Stimulated activated CD4-positive, alpha-beta T cell treated with anti-CD3 and anti-CD28 coated beads, Interleukin-15, amount 100 ng/mL, for 1 hour (primary cell): ENCODE results near the gene SEMG1.
A peak's percentile ranks its signal among the peaks of the same experiment; 100 is the strongest.

Experiments
- DNase-seq, 2 donors: peaks; one replicate each; pipeline ENCODE4 v3.0.0-alpha.2; 2020; ENCODE audit warnings: low read depth in 1 of 2, low spot score in 1 of 2

Gene SEMG1

DNA sequence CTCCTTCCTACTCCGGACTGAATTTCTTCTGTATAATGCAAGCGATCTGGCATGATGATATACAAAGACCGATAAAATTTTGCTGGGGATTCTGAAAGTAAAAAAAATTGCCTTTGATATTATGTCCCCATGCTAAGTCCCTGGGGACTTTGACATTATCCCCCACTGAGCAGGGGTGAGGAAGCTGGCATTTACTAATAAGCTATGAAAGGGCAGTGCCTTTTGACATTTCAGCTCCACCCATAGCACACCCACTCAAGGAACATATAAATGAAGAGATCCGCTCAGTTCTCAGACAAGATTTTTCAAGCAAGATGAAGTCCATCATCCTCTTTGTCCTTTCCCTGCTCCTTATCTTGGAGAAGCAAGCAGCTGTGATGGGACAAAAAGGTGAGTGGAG, 14.2 kb downstream of the SEMG1 start, which contains the start of gene SEMG2:
SEMG2 (plus strand) TSS at position 298 of the 400 bp plus-strand sequence; CDS start at position 315, 17 bp downstream.
- no peak for DNase-seq

DNA sequence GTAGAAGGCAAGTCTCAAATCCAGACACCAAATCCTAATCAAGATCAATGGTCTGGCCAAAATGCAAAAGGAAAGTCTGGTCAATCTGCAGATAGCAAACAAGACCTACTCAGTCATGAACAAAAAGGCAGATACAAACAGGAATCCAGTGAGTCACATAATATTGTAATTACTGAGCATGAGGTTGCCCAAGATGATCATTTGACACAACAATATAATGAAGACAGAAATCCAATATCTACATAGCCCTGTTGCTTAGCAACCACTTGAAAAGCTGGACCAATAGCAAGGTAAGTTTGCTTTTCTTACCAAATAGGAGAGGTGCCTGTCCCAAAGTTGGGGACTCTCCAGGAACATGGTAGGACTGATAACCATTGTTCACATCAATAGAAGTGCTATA, 16.3 kb downstream of the SEMG1 start:
- DNase-seq = no peak

DNA sequence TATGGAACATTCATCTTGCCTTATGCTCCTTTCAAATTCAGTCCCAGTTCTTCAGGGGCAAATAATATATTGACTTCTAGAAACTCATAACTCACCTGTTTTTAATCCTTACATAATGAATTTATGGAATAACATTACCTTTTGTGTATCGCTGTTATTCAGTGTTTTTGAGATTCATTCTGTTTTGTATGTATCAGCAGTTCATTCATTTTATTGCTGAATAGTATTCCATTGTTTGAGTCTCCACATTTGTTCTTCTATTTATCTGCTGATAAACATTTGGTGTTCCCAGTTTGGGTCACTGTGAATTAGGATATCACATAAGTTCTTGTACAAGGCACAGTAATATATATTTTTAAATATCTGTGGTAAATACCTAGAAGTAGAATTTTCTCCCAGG, 19.5 kb downstream of the SEMG1 start:
- no peak for DNase-seq

DNA sequence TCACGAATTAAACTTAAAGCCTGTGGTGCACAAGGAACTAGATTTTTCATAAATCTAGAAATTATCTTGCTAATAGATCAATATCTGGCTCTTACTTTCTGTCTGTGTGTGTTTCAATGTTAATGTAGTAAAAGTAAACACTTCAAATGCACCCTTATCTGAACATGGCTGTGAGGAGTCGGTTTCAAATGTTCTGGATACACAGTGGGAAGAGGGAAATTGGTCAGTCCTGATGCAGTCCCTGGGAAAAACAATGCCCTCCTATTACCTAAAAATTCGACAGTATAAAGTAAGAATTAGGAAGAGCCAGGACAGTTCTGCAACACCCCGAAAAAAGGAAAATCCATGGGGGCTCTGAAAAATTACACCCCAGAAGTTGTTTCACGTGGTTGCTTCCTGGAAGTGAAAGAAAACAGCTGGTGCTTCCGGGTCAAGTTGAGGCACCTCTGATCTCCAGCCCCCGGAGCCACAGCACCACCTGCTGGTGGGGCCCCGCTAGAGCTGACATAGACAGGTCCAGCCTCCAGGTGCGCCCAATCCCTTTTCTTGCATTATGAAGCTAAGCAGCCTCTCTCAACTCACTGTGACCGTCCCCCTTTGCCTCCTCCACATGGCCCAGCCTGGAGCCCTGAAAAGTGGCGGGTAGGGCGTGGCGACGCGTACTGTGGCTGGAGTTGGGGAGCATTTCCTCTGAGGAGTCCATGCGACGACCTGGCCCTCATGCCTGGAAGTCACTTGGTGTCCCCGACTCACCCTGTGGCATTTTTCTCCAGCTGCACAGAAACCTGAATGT, 22.6 kb downstream of the SEMG1 start:
- peak in 1 of 2 donors; percentile 34 for DNase-seq

DNA sequence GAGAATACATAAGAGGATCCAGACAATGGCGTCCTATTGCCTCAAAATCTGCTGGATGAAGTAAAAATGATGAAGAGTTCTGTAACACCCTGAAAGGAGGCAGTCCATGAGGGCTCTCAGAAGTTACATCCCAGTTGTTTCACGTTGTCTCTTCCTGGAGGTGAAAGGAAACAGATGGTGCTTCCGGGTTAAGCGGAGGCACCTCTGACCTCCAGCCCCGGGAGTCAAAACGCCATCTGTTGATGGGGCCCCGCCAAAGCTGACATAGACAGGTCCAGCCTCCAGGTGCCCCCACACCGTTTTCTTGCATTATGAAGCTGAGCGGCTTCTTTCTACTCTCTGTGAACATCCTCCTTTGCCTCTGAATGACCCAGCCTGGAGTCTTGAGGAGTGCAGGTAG, 23.8 kb downstream of the SEMG1 start:
- no peak for DNase-seq

DNA sequence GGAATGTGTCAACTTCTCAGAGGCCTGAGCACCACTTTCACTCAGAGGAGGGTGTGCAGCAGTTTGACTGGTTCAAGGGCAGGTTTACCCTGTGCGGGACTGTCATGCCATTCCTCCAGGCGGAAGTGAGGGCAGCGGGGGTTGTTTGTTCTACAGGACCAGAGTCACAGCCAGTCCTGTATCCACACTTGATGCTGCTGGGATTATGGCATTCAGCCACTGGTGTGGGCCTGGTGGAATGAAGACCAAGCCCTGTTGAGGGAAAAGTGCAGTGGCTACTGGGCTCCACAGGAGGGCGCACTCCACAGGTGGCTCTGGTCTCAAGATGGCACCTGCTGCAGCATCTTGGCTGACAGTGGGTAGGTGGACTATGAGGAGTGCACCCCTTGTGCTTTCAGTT, 29.2 kb downstream of the SEMG1 start:
- DNase-seq = no peak

DNA sequence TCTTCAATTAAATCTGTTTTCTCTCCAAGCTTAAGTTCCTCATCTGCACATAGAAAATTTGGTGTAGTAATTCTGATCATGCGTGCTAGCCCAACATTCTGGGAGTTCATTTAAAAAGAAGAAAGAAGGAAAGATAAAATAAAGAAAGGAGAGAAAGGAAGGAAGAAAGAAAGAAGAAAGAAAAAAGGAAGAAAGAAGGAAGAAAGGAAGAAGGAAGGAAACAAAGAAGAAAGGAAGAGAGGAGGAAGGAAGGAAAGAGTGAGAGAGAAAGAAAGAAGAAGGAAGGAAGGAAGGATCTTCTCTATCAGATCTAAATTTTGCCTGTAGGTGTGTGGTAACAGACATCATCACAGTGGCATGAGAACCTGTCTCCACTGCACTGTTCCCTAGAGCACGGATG, 31.3 kb downstream of the SEMG1 start:
- no peak for DNase-seq

DNA sequence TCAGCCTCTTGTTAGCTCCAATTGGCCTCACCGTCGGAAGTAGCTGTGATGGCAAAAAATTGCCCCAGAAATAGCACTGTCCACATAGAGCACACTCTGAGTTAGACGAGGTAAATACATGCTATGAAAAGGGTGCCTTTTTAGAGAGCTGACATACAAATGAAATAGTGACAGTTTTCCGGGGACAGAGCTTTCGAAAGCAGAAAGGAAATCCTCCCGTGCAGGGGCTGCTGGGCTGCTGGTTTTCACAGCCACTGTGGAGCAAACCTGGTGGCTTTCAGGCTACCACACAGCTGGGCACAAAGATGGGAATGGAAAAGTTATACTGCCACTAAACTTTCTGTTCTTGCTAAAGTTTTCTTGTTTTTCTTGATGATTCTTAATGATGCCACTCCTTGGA, 39.3 kb downstream of the SEMG1 start:
- no peak for DNase-seq

DNA sequence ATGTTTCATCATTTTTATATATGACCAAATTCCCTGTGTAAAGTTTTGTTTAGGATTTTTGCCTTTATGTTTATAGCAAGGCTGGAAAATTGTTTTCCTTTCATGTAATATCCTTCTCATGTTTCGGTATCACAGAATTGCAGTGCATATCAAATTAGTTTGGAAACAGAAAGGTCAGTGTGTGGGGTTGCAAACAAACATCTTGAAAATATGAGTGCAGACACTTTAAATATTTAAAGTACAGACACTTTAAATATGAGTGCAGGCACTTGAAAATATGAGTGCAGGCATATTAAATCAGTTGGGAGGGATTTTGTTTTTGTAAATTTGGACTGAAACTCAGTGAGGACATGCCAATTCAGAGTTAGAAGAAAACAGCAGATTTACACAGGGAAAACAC, 41.0 kb downstream of the SEMG1 start:
- DNase-seq = no peak

DNA sequence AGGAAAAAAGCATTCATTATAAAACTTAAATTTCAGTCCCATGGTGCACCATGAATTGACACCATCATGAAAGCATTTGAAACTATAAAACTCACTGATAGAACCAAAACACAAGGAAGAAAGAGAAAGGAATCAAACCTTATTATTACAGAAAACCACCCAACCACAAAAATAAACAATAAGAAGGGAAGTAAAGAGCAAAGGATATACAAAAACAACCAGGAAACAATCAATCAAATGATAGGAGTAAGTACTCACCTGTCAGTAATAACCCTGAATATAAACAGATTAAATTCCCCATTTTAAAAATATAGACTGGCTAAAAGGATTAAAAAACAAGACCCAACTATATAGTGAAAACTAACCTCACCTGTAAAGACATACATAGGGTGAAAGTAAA, 41.8 kb downstream of the SEMG1 start:
- no peak for DNase-seq

DNA sequence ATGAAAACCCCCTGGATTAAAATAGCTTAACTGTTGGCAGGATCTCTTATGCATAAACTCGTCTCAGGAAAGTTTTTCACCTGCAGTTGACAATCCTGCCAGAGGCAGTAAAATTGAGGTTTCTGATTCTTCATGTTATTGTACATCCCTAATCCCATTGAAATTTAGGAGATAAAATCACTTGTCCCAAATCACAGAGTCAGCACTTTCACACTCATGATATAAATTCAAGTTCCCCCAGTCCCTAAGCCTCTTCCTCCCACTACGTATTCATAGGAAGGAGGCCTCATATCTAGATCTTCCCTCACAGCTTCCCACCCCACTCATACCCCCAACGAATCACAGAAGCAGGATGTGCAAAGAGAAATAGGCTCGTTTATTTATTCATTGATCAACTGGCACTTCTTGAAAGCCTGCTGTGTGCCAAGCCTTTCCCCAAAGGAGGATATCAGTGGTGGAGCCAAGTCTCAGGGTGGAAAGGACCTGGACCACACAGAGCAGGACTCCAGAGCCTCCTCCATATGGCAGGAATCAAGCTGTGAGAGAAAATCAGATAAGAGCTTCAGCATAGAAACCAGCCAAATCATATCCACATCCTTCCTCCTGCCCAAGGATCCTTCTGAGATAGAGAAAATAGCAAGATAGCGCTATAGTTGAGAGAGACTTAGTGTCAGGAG, 45.2 kb downstream of the SEMG1 start:
- no peak for DNase-seq

DNA sequence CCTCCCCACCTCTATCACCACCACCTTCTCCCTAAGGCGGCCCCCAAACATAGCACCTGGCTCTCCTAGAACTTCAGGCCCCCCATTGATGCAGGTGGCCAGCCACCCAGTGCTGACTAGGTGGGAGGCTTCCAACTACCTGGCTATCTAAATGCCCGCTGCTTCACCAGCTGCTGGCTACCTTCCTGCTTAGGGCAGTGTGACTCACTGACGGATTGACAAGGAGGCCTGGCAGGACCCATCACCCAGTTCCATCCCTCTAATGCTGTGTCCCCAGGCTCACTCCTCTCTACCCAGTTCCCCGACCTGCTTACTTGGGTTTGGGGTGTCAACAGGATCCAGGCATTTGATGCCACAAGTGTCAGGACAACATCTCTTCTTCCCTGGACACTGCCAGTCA, 46.4 kb downstream of the SEMG1 start:
- DNase-seq = no peak

DNA sequence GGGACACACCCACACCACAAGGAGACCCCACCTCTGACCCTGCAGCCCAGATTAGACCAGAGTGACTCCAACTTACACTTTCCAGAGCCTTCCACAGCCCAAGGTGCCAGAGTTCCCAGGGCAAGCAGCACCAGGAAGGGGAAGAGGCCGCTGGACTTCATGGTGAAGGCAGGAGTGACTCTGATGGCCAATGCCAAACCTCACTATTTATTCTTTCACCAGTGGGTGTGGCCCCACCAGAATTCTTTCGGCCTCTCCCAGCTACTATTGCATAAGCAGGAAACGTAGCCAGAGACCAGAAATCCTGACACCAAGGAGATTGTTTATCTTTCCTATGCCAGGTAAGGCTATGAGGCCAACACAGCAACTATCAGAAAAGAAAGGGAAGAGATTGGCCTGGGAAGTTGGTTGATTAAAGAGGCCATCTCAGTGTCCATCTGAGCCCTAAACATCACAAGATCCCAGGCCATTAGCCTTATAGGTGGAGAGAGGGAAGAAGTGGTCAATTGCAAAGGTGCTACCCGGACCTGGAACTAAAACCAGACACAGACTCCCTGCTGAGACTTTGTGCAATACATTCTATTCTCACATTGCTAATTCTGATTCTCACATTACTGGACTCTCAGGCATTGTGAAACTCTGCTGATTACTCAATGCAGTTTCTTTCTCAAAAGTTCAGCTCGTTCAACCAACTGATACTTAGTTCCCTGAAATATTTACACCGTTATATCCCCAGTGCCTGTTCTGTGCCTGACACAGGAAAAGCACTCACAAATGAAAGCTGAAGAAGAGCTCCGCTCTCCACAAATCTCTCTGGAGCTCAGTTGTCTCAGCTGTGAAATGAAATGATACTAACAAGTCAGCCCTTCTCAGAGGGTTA, 47.8 kb downstream of the SEMG1 start, which contains the start of gene SLPI:
SLPI (minus strand) TSS at position 182 of the 880 bp plus-strand sequence; CDS start at position 161, 21 bp downstream.
- DNase-seq = no peak

DNA sequence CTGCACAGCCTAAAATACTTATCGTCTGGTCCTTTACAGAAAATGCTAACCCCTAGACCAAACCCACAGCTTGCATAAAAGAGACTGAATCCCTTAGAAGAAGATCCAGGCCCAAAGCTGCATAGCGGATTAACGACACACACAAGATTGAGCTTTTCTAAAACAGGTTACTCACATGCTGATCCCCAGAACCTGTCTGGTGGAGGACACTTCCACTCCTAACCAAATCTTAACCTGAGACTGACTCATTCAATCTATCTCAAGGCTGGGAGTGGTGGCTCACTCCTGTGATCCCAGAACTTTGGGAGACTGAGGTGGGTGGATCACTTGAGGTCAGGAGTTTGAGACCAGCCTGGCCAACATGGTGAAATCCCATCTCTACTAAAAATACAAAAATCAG, 50.3 kb downstream of the SEMG1 start:
- no peak for DNase-seq

DNA sequence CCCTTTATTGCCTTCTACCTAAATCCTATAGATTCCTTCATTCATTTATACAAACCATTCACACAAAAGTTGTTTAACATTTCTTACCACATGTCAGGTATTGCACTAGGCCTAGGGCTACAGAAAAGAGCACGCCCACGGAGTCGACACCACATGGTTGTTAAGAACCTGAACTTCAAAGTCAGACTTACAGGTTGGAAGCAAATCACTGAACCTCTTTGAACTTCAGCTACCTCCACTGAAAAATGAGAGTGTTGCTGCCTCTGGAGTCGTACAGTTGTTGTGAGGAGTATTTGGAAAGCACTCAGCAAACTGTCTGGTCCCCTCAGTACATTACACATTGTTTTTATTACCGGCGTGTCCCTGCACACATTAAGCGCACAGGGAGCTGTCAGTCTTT, 50.9 kb downstream of the SEMG1 start:
- DNase-seq = no peak

DNA sequence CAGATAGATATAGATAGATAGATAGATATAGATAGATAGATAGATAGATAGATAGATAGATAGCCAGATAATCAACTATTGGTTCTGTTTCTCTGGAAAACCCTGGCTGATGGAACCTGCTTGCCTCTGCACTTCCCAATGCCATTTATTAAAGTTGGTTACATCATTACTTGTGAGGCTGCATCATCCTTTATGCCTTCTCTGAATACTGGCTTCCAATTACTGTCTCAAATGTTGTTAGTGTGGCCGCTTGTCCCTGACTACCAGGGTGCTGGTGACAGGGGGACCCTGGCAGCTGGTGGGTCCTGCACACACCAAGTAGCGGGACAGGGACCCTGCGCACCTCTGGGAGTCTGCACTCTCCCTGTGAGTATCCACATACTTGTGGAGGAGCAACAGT, 51.4 kb downstream of the SEMG1 start:
- no peak for DNase-seq

DNA sequence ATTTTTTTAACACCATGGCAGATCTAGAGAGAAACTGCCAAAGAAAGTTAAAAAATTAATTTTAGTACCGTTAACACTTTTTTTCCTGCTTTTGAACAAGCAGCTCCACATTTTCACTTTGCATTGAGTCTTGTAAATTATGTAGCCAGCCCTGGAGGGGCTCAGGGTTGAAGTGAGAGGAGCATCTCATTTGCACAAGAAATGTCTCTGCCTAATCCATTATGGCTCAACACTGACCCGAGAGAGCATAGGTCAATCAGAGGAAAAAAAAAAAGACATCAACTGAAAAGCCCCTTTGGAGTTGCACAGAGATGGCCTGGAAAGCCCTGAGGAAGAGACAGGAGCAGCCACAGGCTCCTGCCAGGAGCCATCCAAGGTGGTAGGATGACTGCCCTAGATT, 51.8 kb downstream of the SEMG1 start:
- no peak for DNase-seq
